Measurements from ENCODE around the gene LRBA. TPM values are rescaled to one million over a fixed set of nuclear protein-coding genes. Genes with fewer than 3 reads are reported as not detected.

LRBA gene
- total RNA-seq, 1 donor from 2014 or later = 16.9 TPM

DNA sequence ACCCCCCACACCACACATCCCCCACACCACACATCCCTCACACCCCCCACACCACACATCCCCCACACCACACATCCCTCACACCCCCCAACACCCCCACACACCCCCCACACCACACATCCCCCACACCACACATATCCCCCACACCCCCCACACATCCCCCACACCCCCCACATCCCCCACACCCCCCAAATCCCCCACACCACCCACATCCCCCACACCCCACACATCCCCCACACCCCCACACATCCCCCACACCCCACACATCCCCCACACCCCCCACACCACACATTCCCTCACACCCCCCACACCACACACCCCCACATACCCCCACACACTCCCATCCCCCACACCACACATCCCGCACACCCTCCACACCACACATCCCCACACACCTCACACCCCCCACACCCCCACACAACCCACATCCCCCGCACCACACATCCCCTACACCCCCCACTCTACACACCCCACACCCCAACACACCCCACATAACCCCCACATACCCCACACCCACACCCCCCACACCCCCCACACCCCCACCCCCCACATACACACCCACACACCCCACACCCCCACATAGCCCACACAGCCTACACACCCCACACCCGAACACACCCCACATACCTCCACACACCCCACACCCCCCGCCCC lies 764.0 kb downstream of the LRBA start:
- intact Hi-C loops (cut with DNase I) = no loop called here
- no peak for DNase-seq (ENCODE audit: missing footprints)
- no peak for ATAC-seq

DNA sequence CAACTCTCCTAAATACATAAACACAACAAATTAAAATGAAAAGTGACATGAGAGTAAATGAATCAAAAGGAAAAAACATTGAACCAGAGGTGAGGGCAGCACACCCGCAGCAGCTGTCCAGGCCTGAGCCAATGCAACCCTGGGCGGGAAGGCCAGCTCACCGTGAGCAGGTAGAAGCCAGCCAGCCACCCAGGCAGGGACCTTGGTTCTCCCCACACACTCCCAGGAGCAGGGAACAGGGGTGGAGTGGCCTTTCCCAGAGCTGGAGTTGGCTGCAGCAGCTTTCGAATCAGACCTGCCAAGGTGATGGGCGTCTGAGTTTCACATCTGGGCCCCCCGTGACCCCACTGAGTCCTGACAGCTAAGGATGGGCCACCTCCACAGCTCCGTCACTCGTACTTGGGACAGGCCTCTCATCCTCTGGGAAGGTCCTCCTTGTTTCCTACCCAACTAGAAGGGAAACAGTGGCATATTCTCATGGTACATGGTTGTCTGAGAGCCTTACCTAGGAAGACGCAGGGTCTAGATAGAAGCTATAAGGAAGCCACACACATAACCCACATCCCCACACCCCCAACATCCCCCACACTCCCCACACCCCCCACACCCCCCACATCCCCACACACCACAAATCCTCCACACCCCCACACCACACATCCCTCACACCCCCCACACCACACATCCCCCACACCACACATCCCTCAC lies 764.6 kb downstream of the LRBA start:
- intact Hi-C loops (cut with DNase I) = no loop called here
- DNase-seq (ENCODE audit: missing footprints) (no peak), ATAC-seq (no peak)

DNA sequence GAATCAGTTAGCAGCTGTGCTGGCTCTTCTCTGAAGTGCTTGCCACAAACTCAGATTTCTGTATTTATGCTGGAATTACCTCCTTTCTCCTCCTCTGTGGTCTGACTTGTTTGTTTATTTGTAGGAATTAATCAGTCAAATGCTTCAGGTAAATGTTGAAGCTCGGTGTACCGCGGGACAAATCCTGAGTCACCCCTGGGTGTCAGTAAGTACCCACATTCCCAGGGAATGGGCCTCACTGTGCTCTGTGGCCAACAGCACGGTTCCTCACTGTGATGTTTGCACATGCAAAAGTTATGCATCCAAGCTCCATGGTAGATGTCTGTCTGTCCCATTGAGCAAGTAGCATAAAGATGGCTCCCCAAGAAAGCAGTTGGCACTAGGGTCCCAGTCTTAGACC lies 766.9 kb downstream of the LRBA start:
- ATAC-seq (no peak), DNase-seq (ENCODE audit: missing footprints) (no peak)
- intact Hi-C loops (cut with DNase I) = no loop called here

DNA sequence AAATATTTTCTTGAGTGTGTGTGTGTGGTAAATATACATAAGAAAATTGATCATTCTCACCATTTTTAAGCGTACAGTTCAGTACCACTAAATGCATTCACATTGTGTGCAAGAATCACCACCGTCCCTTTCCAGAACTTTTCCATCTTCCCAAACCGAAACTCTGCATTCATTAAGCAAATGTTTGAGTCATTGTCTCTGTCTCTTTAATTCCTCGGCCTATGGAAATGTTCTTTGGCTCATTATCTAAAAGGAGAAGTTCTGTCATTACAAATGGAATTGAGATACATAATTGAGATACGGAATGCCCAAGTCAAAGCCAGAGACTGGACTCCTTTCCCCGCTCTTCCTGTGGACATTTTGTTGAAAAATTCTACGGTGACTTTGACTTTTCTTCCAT lies 767.9 kb downstream of the LRBA start:
- intact Hi-C loops (cut with DNase I) = no loop called here
- ATAC-seq = no peak
- no peak for DNase-seq (ENCODE audit: missing footprints)

DNA sequence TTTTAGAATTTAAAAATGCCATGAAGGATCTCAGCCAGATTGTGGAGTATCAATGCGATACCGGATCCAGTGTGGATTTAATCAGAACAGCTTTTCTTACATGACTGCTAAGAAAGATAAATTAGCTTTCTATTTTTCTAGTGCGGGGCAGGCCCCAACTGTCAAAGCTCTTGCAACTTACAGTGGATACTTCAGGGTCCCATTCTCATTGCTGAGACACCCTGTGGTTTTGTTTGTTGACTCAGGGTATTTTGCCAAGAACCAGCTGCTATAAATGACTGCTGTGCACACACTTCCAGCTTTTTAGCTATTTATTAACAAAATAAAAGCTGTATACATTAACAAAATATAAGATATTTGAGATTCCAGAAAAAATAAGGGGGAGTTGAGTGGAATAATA lies 770.5 kb downstream of the LRBA start:
- no peak for DNase-seq (ENCODE audit: missing footprints)
- ATAC-seq = no peak
- intact Hi-C loops (cut with DNase I) = no loop called here

DNA sequence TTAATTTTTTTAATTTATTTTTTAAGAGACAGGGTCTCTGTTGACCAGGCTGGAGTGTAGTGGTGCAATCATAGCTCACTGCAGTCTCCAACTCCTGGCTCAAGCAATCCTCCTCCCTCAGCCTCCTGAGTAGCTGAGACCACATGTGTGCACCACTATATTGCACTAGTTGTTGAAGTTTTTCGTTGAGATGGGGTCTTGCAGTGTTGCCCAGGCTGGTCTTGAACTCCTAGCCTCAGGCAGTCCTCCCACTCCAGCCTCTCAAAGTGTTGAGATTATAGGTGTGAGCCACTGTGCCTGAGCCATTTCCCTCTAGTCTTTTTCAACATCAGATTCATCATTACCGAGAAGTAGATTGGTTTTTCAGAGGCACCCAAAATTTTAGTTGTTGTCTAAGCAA lies 771.2 kb downstream of the LRBA start:
- DNase-seq (ENCODE audit: missing footprints) = no peak
- no peak for ATAC-seq
- intact Hi-C loops (cut with DNase I) = loop anchor here (2.0 kb wide), 2 partner anchors 233 to 245 kb away; no protein-coding TSS in a partner anchor

DNA sequence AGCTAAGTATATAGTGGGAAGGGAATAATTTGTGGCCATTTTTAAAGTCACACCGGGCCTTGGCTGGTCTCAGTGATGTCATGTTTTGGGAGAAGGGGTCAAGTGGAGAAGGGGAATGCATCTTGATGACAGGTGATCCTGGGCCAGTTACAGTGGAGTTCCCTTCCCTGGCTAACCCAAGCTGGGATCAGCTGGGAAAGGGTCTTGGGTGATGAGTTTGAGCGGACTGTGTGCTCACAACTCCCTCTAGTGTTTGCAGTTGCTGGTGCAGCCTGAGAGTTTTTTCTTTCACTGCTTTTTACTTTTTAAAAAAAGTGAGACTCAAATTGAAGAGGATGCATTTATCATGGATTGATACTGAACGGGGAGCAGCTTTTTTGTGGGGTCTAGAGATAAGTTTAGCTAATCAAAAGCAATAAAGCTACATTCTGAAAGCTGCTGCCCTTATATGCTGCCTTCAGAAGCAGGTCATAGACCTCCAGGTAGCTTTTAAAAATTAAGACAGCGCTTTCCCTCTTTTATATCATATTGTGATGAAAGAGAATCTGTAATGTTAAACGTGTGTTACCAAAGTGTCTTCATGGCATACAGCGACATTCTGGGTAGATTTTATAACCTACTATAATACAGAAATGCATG lies 772.1 kb downstream of the LRBA start:
- DNase-seq (ENCODE audit: missing footprints) (no peak), ATAC-seq (peak; percentile 28)
- intact Hi-C loops (cut with DNase I) = loop anchor here (2.0 kb wide), 2 partner anchors 232 to 244 kb away; no protein-coding TSS in a partner anchor

DNA sequence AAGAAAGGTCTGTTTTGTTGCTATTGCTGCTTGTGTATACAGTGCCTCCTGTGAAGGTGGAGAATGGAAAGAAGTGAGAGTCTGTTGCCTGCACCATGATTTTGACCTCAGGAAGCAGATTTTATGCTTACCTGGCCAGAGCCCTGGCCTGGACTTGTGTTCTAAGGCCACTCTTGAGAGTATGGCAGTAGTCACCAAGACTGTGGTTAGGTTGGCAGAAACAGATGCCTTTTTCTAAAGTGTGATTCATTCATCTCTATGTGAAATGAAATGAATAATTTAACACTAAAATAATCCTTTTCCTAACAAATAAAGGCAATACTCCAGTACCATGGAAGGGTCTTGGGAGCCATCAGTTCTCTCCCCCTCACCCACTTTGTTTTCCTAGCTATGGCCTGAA lies 775.1 kb downstream of the LRBA start:
- no peak for DNase-seq (ENCODE audit: missing footprints)
- no peak for ATAC-seq
- intact Hi-C loops (cut with DNase I) = no loop called here

DNA sequence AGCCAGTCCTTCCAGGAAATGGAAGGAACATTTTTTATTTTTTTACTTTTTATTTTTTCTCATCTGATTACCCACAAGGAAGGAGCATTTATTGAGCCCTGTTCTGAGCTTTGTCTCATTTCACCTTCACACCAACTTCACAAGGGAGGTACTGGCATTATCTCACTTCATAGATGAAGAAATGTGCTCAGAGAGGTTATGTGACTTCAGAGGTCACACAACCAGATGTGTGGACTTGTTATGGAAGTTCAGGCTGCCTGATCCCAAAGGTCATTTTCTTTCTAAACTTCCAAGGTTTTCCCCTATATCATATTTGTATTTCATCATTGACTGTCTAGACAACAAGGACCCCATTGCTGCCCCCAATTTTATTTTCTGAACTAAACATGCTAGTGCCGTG lies 776.5 kb downstream of the LRBA start:
- no peak for ATAC-seq
- intact Hi-C loops (cut with DNase I) = no loop called here

DNA sequence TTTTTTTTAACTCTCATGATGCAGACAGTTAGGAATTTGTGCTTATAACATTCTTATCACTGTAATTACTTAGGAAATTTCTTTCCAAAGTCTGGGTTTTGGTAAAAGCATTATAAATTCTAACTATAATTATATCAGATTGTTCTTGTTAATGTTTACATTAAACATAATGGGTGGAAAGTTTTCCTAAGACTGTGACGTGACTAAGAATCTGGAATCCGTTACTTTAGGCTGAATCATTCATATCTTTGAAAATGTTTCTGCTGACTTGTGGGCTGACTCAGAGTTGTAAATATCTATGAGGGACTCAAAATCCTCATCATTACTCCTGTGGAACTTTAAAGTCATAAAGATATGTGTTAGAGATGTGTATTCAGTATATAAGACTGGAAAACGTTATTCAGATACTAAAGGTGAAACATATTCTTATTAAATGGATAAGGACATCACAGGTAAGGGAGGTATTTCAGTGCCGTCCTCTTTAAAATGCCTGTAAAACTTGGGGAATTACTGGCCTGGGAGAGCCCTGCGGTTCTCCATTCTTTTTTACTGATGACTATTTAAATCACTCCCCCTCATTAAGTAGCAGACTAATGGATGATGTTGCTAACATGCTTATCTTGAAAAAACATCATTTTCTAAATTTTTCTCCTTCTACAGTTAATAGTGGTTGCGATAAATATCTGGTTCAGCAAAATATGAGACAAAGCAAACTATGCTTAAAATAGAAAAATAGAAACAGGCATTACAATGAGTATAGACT lies 777.8 kb downstream of the LRBA start:
- DNase-seq (ENCODE audit: missing footprints) = no peak
- no peak for ATAC-seq
- intact Hi-C loops (cut with DNase I) = no loop called here

More for the DNA sequence above, 776.5 kb downstream of the LRBA start:
- no peak for DNase-seq (ENCODE audit: missing footprints)

DNA sequence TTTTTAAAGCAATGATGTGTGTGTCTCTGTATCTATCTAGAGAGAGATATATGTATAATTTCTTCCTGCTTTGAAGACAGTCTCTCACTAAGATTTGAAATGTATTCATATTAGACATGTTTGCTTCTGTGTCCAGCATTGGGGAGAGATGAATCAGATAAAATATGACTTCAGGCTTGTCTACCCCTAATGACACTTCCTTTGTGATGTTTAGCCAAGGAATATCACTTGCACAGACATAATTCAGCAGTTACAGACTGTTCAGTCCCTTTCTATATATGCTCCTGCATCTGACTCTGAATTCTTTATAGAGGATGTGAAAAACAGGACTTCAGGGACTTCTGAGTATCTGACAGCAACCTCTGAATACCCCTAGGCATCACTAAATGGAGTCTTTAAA lies 778.5 kb downstream of the LRBA start:
- ATAC-seq = no peak
- no peak for DNase-seq (ENCODE audit: missing footprints)
- intact Hi-C loops (cut with DNase I) = no loop called here

DNA sequence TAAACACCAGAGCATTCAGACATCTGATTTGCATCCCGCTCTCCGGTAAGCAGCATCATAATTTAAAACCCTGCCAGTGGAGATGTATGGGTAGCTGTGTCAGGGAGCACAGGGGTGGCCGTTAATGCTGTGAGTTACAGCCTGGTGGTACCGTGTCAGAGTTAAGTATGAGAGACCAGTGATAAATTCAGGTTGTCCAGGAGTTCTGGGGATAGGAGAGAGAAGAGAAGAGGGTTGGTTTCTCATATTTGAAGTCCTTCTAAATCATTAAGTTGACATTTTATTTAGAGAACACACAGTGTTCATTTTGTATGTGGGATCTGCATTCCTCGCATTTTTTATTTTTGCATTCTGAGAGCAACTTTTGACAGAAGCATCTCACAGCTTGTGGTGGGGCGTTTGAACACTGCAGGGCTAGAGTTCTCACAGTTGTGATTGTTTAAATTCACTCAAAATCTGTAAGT lies 779.2 kb downstream of the LRBA start:
- no peak for ATAC-seq
- DNase-seq (ENCODE audit: missing footprints) = no peak
- intact Hi-C loops (cut with DNase I) = no loop called here

DNA sequence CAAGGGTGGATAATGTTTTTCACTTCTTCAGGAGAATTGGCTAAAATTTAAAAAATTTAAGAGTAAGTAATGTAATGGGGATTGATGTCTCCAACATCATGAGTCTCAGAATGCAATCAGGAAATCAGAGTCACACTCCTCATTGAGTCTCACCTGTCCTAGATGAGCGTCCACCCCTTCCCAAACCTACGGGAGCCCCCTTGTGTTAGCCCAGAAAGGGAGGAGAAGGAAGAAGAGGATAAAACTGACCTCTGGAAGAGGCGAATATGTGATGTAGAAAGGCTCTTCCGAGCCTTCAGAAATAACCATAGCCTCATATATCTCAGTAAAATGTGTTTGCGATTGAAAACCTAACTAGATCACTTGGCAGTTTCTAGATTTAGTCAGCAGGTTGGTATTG lies 779.8 kb downstream of the LRBA start:
- intact Hi-C loops (cut with DNase I) = no loop called here
- no peak for ATAC-seq

DNA sequence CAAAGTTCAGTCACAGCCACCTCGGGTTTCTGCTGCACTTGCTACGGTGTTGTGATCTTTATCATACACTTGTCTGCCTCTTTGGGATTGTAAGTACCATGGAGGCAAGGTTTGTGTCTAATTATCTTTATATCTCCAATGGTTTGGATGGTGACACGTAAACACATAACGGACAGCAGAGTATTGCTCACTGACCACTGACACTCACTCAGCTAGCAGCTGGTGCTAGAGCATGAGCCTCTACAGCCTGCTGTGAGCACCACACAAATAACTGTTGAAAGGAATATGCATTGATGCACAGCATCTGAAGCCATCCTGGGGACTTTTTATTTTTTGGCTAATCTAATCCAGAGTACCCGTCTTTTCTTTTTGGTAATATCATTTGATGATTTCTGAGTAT lies 780.8 kb downstream of the LRBA start:
- intact Hi-C loops (cut with DNase I) = no loop called here
- DNase-seq (ENCODE audit: missing footprints) (no peak), ATAC-seq (no peak)

More for the DNA sequence above, 779.8 kb downstream of the LRBA start:
- no peak for DNase-seq (ENCODE audit: missing footprints)

DNA sequence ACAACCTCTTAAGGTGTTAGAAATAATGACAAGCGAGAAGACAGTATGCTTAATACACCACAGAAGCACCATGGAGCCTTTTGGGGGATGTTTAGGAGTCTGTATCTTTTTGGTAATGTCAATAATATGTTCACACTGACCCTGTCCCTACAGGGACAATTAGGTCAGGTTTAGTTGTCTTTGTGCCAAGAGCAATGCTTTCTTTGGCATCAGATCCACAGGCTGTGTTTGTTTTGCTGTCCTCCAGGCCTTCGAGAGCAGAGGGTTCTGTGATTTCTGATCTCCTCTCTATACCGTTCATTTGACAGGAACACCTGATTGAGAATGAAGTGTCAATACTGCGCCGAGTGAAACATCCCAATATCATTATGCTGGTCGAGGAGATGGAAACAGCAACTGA lies 783.1 kb downstream of the LRBA start:
- intact Hi-C loops (cut with DNase I) = no loop called here
- ATAC-seq (peak; percentile 55), DNase-seq (ENCODE audit: missing footprints) (no peak)

DNA sequence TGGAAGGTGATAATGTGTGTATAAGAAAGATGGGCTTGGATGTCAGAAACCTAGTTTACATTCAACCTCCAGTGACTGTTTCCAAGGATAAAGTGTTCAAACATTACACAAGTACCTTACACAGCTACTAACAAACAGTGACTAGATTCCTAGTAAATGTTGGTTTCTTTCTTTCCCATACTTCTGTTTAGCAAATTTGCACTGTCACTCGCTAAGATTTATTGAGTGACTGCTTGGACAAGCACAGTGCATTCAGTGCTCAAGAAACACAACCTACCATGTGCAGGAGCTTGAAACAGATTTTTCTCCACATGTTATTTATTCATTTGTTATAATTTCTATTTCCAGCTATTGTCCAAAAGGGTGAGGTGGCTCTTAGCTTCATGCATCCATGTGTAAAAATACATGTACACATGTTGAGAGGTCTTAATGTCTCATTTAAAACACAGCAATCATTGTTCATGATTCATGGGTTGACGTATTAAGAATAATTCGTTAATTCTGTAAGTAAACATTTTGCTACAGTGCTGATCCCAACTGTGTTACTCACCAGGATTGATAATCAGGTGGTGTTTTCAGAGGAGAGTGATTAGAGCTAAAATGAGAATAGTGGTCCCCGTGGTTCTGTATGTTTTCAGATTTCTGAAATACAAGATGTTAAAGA lies 783.8 kb downstream of the LRBA start:
- intact Hi-C loops (cut with DNase I) = no loop called here
- DNase-seq (ENCODE audit: missing footprints) (no peak), ATAC-seq (no peak)

DNA sequence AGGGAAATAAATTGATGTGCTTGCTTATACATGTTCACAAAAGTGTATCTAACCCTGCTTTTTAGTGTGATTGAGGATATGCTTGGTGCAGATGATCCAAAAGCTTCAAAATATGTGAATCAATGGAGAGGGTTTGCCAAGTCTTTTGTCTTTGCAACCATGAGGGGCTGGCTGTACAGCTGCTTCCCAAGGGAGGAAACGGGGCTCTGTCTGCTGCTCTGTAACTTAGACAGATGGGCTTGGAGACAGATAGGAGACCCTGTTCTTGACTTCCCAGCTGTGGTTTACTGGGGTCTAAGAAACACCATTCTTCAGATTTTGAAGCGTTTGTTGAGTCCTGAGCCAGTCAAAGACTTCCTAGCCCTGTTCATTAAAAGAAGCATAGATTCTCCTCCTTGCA lies 784.5 kb downstream of the LRBA start:
- DNase-seq (ENCODE audit: missing footprints) = no peak
- ATAC-seq = no peak
- intact Hi-C loops (cut with DNase I) = no loop called here

DNA sequence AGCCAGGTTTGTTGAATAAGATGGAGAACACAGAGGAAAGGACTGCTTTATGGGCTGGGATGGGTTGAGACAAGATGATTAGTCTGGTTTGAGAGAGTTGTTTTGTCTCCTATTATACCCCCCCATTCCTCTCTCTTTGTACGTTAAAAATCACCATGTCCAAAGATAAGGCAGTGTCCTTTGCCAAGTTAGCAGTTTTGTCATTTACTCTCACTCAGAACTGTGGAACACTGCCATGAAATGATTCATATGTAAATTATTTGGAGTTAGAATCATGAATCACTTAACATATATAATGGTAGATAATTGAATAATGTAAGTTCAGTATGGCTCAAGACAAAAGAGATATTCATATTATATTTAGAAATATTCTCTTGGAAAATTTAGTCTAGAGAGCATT lies 785.6 kb downstream of the LRBA start:
- no peak for ATAC-seq
- intact Hi-C loops (cut with DNase I) = no loop called here
- no peak for DNase-seq (ENCODE audit: missing footprints)
